GM12878 (cell line): ENCODE results near the gene ZFHX2. TPM values are rescaled to one million over a fixed set of nuclear protein-coding genes. Genes with fewer than 3 reads are reported as not detected.

ENCODE experiments used
- BACH1 ChIP-seq: fragments of 450-650 bp; IDR thresholded peaks from 2 replicates; pipeline ENCODE4 v1.6.1; 2017; ENCODE audit warnings: mild to moderate bottlenecking, borderline replicate concordance
- CREB1 ChIP-seq: IDR thresholded peaks from 2 replicates; pipeline ENCODE4 v1.6.1; 2012; ENCODE audit warnings: low read depth, mild to moderate bottlenecking, inconsistent platforms
- CTCF ChIP-seq, 3 experiments: IDR thresholded peaks in 2 of 3; conservative IDR thresholded peaks in 1 of 3; 2 replicates each; pipeline ENCODE4 v1.5.1; 2011; ENCODE audit warnings: low read depth in 3 of 3, low read length in 3 of 3, mild to moderate bottlenecking in 3 of 3, control low read depth in 2 of 3, moderate library complexity in 2 of 3, inconsistent platforms in 1 of 3, mixed read lengths in 1 of 3; ENCODE audit not compliant: control insufficient read depth in 2 of 3, insufficient read depth in 1 of 3; ENCODE audit errors: extremely low read depth in 1 of 3
- EED ChIP-seq: sonication (generic); IDR thresholded peaks from 2 replicates; pipeline ENCODE4 v1.6.1; 2016; ENCODE audit warnings: antibody characterized with exemption, low read depth
- EGR1 ChIP-seq, 2 experiments: IDR thresholded peaks; 1 replicate in 1 of 2; 2 replicates in 1 of 2; pipeline ENCODE4 v1.6.1; 2011 to 2012; ENCODE audit warnings: low read depth in 2 of 2, low read length in 2 of 2, borderline replicate concordance in 1 of 2, mild to moderate bottlenecking in 1 of 2, moderate library complexity in 1 of 2
- HDAC2 ChIP-seq: fragments of 200-600 bp; sonication (generic); IDR thresholded peaks from 2 replicates; pipeline ENCODE4 v1.6.1; 2017
- IKZF2 ChIP-seq, 2 experiments: fragments of 450-650 bp; IDR thresholded peaks; 2 replicates each; pipeline ENCODE4 v1.6.1; 2017; ENCODE audit warnings: mild to moderate bottlenecking in 2 of 2, moderate library complexity in 2 of 2
- JUNB ChIP-seq: IDR thresholded peaks from 2 replicates; pipeline ENCODE4 v1.6.1; 2016; ENCODE audit warnings: antibody characterized with exemption, mild to moderate bottlenecking
- NR2C1 ChIP-seq: fragments of 450-650 bp; IDR thresholded peaks from 2 replicates; pipeline ENCODE4 v1.6.1; 2017; ENCODE audit warnings: antibody characterized with exemption, mild to moderate bottlenecking, moderate library complexity
- NRF1 ChIP-seq: conservative IDR thresholded peaks from 2 replicates; pipeline ENCODE4 v1.6.1; 2011; ENCODE audit warnings: mild to moderate bottlenecking, low read depth, low read length, improper control_type of control experiment
- POLR2A ChIP-seq: IDR thresholded peaks from 2 replicates; pipeline ENCODE4 v1.6.1; 2011; ENCODE audit warnings: low read depth, mild to moderate bottlenecking, low read length
- POLR2AphosphoS5 ChIP-seq: IDR thresholded peaks from 2 replicates; pipeline ENCODE4 v1.6.1; 2011; ENCODE audit warnings: mild to moderate bottlenecking, low read length, inconsistent platforms
- POU2F2 ChIP-seq: IDR thresholded peaks from 3 replicates; pipeline ENCODE4 v1.6.1; 2011; ENCODE audit warnings: low read depth, mild to moderate bottlenecking, low read length, borderline replicate concordance
- SMAD5 ChIP-seq: IDR thresholded peaks from 2 replicates; pipeline ENCODE4 v1.6.1; 2016; ENCODE audit warnings: antibody characterized with exemption, low read depth
- SUZ12 ChIP-seq: fragments of 200-600 bp; sonication (generic); IDR thresholded peaks from one replicate; pipeline ENCODE4 v1.6.1; 2018; ENCODE audit warnings: antibody characterized with exemption, mild to moderate bottlenecking; ENCODE audit not compliant: unreplicated experiment
- TAF1 ChIP-seq: IDR thresholded peaks from 2 replicates; pipeline ENCODE4 v1.6.1; 2011; ENCODE audit warnings: mild to moderate bottlenecking, low read depth, low read length, borderline replicate concordance
- TARDBP ChIP-seq: IDR thresholded peaks from 2 replicates; pipeline ENCODE4 v1.6.1; 2016; ENCODE audit warnings: borderline replicate concordance
- TBL1XR1 ChIP-seq: IDR thresholded peaks from 2 replicates; pipeline ENCODE4 v1.6.1; 2012; ENCODE audit warnings: low read depth, low read length, improper control_type of control experiment
- USF1 ChIP-seq: IDR thresholded peaks from 2 replicates; pipeline ENCODE4 v1.6.1; 2011; ENCODE audit warnings: borderline replicate concordance, low read depth, mild to moderate bottlenecking, moderate library complexity, mixed read lengths, low read length; ENCODE audit not compliant: insufficient read depth; ENCODE audit errors: extremely low read length
- ZNF207 ChIP-seq: fragments of 450-650 bp; IDR thresholded peaks from 2 replicates; pipeline ENCODE4 v1.6.1; 2014; ENCODE audit warnings: antibody characterized with exemption, mild to moderate bottlenecking, borderline replicate concordance
- ZNF24 ChIP-seq: fragments of 450-650 bp; IDR thresholded peaks from 2 replicates; pipeline ENCODE4 v1.6.1; 2017; ENCODE audit warnings: antibody characterized with exemption, mild to moderate bottlenecking
- ZNF274 ChIP-seq: IDR thresholded peaks from one replicate; pipeline ENCODE4 v1.8.0; 2011; ENCODE audit not compliant: insufficient read length, insufficient read depth
- ZZZ3 ChIP-seq: IDR thresholded peaks from 2 replicates; pipeline ENCODE4 v1.6.1; 2011; ENCODE audit warnings: low read depth; ENCODE audit not compliant: control insufficient read depth, insufficient read length
- polyA plus RNA-seq, 11 experiments: library from polyadenylated mRNA; depleted of rRNA in 4 of 11; unstranded in 6 of 11; stranded (reverse) in 5 of 11; fragments of >200 nt; fragmentation: Nextera tagmentation in 4 of 11; fragmentation: Illumina TruSeq in 1 of 11; extraction: Ambion mirVana in 4 of 11; extraction: Trizol in 1 of 11; gene quantifications; 1 replicate in 1 of 11; 2 replicates in 10 of 11; pipeline versions ENCODE4 v1.2.1 to v1.2.3, GENCODE V29; 2011 to 2016; ENCODE audit warnings: inconsistent platforms in 2 of 11, missing spikeins in 2 of 11, low read depth in 1 of 11
- total RNA-seq, 4 experiments: library from RNA; depleted of rRNA in 3 of 4; stranded (reverse); fragments of >200 nt in 3 of 4; fragmentation: Illumina TruSeq in 1 of 4; extraction: Trizol in 1 of 4; gene quantifications; 2 replicates each; pipeline versions ENCODE4 v1.2.1 to v1.2.3, GENCODE V29; 2013 to 2021
- TF ChIP-seq, protein P1 (sequence below): fragments of 450-650 bp; IDR thresholded peaks from 2 replicates; pipeline ENCODE4 v1.6.1; 2018; ENCODE audit warnings: borderline replicate concordance, mild to moderate bottlenecking; ENCODE audit not compliant: partially characterized antibody
- TF ChIP-seq, protein P2 (sequence below): fragments of 450-650 bp; IDR thresholded peaks from 2 replicates; pipeline ENCODE4 v1.6.1; 2014; ENCODE audit warnings: mild to moderate bottlenecking

ZFHX2 gene
- total and polyA plus RNA-seq, 10 of the 15 experiments (the other 5 are each of a cell fraction or from before 2014, with no cell fraction given) = 0.27 to 2.2 (median 0.55) TPM

DNA sequence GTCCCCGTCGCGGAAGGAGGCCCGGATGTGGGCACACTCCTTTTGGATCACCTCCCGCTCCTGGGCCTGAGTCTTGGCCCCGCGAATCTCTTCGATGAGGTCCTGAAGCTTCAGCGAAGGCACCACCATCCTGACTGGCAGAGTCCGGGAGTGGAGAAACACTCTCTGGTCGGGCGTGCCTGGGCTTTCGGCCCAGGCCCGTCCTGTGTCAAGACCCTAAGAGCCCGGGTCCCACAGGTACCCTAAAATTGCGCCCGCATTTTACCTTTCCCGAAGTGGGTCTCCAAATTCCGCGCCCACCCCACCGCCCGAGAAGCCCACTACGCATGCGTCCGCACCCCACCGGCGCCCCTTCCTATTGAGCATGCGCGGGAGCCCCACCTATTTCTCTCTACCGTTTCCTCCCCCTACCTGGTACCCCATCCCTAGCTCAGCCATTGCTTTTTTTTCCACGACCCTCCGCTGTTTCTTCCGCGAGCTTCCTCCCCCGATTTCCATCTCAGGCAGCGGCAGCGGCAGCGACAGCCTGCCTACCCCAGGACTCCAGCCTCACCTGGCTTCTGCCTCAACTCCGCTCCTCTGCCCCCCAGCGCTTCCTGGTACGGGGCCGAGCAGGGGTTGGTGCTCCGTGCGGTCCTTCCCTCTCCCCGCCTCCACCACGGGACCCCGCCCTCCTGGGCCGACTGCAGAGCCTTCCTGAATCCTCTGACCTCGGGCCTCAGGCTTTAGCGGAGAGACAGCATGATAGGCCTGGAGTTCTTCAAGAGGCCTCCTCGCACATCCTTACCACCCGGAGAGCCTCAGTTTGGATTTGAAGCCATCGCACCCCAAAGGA lies 15.8 kb upstream of the ZFHX2 start, which contains the start of gene AP1G2 (continued):
- TF ChIP-seq ZZZ3 (no peak), JUNB (no peak), EED (no peak), BACH1 (0 out of 2 replicates have a peak, but pooled peaks have one; percentile 67), TAF1 (peak; percentile 62; the same call in 1 of the 2 replicates), IKZF2 (IDR thresholded peaks at IDR 0.05) (peak in 1 of 2 experiments; percentile 42; a peak in 1 of 4 replicates), EGR1 (IDR thresholded peaks at IDR 0.05; ENCODE audit: borderline replicate concordance in 1 of 2, low read depth in 2 of 2, low read length in 2 of 2) (no peak), SUZ12 (no peak), TARDBP (0 out of 2 replicates have a peak, but pooled peaks have one; percentile 47), ZNF24 (no peak), POLR2AphosphoS5 (peak; percentile 84), HDAC2 (no peak), SMAD5 (peak; percentile 85; the same call in 1 of the 2 replicates), NR2C1 (no peak), TBL1XR1 (no peak; the same call in 1 of the 2 replicates), NRF1 (peak; percentile 95), POU2F2 (no peak; the same call in 2 of the 3 replicates), POLR2A (peak; percentile 92), CTCF (IDR thresholded peaks at IDR 0.05 in 2 of 3, conservative IDR thresholded peaks at IDR 0.05 in 1 of 3; ENCODE audit: control insufficient read depth in 2 of 3, extremely low read depth in 1 of 3, insufficient read depth in 1 of 3, low read depth in 3 of 3, low read length in 3 of 3) (no peak), ZNF274 (no peak), CREB1 (0 out of 2 replicates have a peak, but pooled peaks have one; percentile 3), ZNF207 (no peak), USF1 (no peak)
- TF ChIP-seq, protein P1, sequence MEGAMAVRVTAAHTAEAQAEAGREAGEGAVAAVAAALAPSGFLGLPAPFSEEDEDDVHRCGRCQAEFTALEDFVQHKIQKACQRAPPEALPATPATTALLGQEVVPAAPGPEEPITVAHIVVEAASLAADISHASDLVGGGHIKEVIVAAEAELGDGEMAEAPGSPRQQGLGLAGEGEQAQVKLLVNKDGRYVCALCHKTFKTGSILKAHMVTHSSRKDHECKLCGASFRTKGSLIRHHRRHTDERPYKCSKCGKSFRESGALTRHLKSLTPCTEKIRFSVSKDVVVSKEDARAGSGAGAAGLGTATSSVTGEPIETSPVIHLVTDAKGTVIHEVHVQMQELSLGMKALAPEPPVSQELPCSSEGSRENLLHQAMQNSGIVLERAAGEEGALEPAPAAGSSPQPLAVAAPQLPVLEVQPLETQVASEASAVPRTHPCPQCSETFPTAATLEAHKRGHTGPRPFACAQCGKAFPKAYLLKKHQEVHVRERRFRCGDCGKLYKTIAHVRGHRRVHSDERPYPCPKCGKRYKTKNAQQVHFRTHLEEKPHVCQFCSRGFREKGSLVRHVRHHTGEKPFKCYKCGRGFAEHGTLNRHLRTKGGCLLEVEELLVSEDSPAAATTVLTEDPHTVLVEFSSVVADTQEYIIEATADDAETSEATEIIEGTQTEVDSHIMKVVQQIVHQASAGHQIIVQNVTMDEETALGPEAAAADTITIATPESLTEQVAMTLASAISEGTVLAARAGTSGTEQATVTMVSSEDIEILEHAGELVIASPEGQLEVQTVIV = peak; percentile 94
- TF ChIP-seq, protein P2, sequence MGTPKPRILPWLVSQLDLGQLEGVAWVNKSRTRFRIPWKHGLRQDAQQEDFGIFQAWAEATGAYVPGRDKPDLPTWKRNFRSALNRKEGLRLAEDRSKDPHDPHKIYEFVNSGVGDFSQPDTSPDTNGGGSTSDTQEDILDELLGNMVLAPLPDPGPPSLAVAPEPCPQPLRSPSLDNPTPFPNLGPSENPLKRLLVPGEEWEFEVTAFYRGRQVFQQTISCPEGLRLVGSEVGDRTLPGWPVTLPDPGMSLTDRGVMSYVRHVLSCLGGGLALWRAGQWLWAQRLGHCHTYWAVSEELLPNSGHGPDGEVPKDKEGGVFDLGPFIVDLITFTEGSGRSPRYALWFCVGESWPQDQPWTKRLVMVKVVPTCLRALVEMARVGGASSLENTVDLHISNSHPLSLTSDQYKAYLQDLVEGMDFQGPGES = peak; percentile 57; the same call in 1 of the 2 replicates
